ENCODE data around the gene UPB1. TPM values are rescaled to one million over a fixed set of nuclear protein-coding genes. Genes with fewer than 3 reads are reported as not detected.

The UPB1 gene
- total and polyA plus RNA-seq, 2 experiments from 2014 or later, result 0.13 TPM; not detected in 1

GRCh38 chr22:24555165-24556039, 60.3 kb downstream of the UPB1 start, which contains the start of gene SNRPD3 (continued):
- peak; percentile 72 for TF ChIP-seq CREB1 (CRISPR knock-in tag; IDR thresholded peaks at IDR 0.05; ENCODE audit: low read depth)
- TF ChIP-seq STAT1 (IDR thresholded peaks at IDR 0.05; ENCODE audit: unreplicated experiment), result no peak
- peak; percentile 4; the same call in 1 of the 2 replicates for TF ChIP-seq POLR2AphosphoS5 (IDR thresholded peaks at IDR 0.05; ENCODE audit: low read depth)

GRCh38 chr22:24559471-24559870, 64.3 kb downstream of the UPB1 start:
- no peak for ATAC-seq
- peaks cover 2% of the 10 kb centered on the region; the same call in 1 of the 3 replicates for H3K9me3 Mint-ChIP-seq
- peaks cover 11% of the 10 kb centered on the region for H3K4me1 Mint-ChIP-seq
- Histone ChIP-seq H3K27me3 (ENCODE audit: insufficient read depth) (no peaks in the 10 kb centered on the region), H2AFZ (no peak overlapping the region), H3F3A (replicated peaks; ENCODE audit: low read depth) (peaks cover 5% of the 10 kb centered on the region; the same call in 1 of the 2 replicates), H4K20me1 (replicated peaks; ENCODE audit: insufficient read depth) (peaks cover 63% of the 10 kb centered on the region), H3K4me1 (ENCODE audit: insufficient read depth) (peaks cover 9% of the 10 kb centered on the region; the same call in 1 of the 2 replicates), H3K4me3 (no peak overlapping the region), H3K36me3 (ENCODE audit: insufficient read depth) (peaks cover 37% of the 10 kb centered on the region), H3K79me2 (replicated peaks; ENCODE audit: insufficient read depth) (peaks cover 90% of the 10 kb centered on the region), H3K9me2 (ENCODE audit: insufficient read depth) (no peaks in the 10 kb centered on the region), H3K27ac (ENCODE audit: low read depth) (no peak overlapping the region), H3K4me2 (no peak overlapping the region)
- H3K4me3 Mint-ChIP-seq, result no peak overlapping the region
- H3K27ac Mint-ChIP-seq, result no peak overlapping the region
- DNase-seq (ENCODE audit: low spot score), result no peak
- H3K36me3 Mint-ChIP-seq (ENCODE audit: low read depth), result peaks cover 66% of the 10 kb centered on the region
- peaks cover 6% of the 10 kb centered on the region for H3K27me3 Mint-ChIP-seq (ENCODE audit: insufficient read depth, low read depth, poor library complexity)
- no peak for TF ChIP-seq REST (IDR thresholded peaks at IDR 0.05; ENCODE audit: unreplicated experiment)
- no peak for TF ChIP-seq CTCF (conservative IDR thresholded peaks at IDR 0.05; ENCODE audit: low read depth in 2 of 2)
- TF ChIP-seq ZNF114 (CRISPR knock-in tag; IDR thresholded peaks at IDR 0.05), result no peak
- no peak for TF ChIP-seq JUNB (IDR thresholded peaks at IDR 0.05; ENCODE audit: unreplicated experiment)
- TF ChIP-seq CREB1 (CRISPR knock-in tag; IDR thresholded peaks at IDR 0.05; ENCODE audit: low read depth), result no peak
- no peak for TF ChIP-seq ETS1 (IDR thresholded peaks at IDR 0.05)
- TF ChIP-seq NANOG (IDR thresholded peaks at IDR 0.05; ENCODE audit: borderline replicate concordance), result no peak
- no peak for TF ChIP-seq ZNF331 (CRISPR knock-in tag; IDR thresholded peaks at IDR 0.05; ENCODE audit: low read depth)
- TF ChIP-seq ZNF462 (CRISPR knock-in tag; IDR thresholded peaks at IDR 0.05), result no peak
- no peak for TF ChIP-seq STAT1 (IDR thresholded peaks at IDR 0.05; ENCODE audit: unreplicated experiment)
- no peak for TF ChIP-seq POLR2AphosphoS5 (IDR thresholded peaks at IDR 0.05; ENCODE audit: low read depth)
